Neuronal stem cell (in vitro differentiated cells): ENCODE data around the gene KLHDC7A.
A peak's percentile ranks its signal among the peaks of the same experiment; 100 is the strongest.

Experiments used
- DNase-seq: peaks from one replicate; pipeline ENCODE4 v3.0.0-alpha.2; 2013; ENCODE audit warnings: low spot score
- H2AFZ ChIP-seq: one replicate; pipeline ENCODE4 v1.6.1; 2013; ENCODE audit warnings: mild to moderate bottlenecking, low read length, inconsistent platforms
- H2AK5ac ChIP-seq: 2 replicates; pipeline ENCODE4 v1.6.1; 2013; ENCODE audit warnings: low read depth, mild to moderate bottlenecking, inconsistent platforms, low read length, moderate library complexity, mixed read lengths
- H2BK120ac ChIP-seq: 2 replicates; pipeline ENCODE4 v1.6.1; 2013; ENCODE audit warnings: low read depth, mild to moderate bottlenecking, inconsistent platforms, low read length, moderate library complexity, mixed read lengths
- H2BK12ac ChIP-seq: one replicate; pipeline ENCODE4 v1.6.1; 2013; ENCODE audit warnings: low read length, inconsistent platforms
- H2BK15ac ChIP-seq: 2 replicates; pipeline ENCODE4 v1.6.1; 2013; ENCODE audit warnings: mild to moderate bottlenecking, low read length, inconsistent platforms, mixed read lengths
- H2BK5ac ChIP-seq: one replicate; pipeline ENCODE4 v1.6.1; 2013; ENCODE audit warnings: inconsistent platforms, mild to moderate bottlenecking, low read length, moderate library complexity
- H3K14ac ChIP-seq: one replicate; pipeline ENCODE4 v1.6.1; 2013; ENCODE audit warnings: low read length, inconsistent platforms
- H3K18ac ChIP-seq: 2 replicates; pipeline ENCODE4 v1.6.1; 2013; ENCODE audit warnings: low read length, inconsistent platforms
- H3K23ac ChIP-seq: 2 replicates; pipeline ENCODE4 v1.6.1; 2013; ENCODE audit warnings: low read depth, mild to moderate bottlenecking, mixed read lengths, low read length, inconsistent platforms; ENCODE audit not compliant: poor library complexity
- H3K27ac ChIP-seq: replicated peaks from 3 replicates; pipeline ENCODE4 v1.5.1; 2013; ENCODE audit warnings: low read length, inconsistent platforms
- H3K27me3 ChIP-seq, 3 experiments: 2 replicates each; pipeline ENCODE4 v1.6.1; 2013; ENCODE audit warnings: low read length in 3 of 3, mild to moderate bottlenecking in 2 of 3, inconsistent platforms in 1 of 3, low read depth in 1 of 3, mixed read lengths in 1 of 3, moderate library complexity in 1 of 3; ENCODE audit not compliant: control insufficient read depth in 3 of 3, insufficient read depth in 3 of 3
- H3K36me3 ChIP-seq, 2 donors: replicated peaks in 1 of 2; 2 replicates each; pipeline ENCODE4 v1.6.1; 2013; ENCODE audit warnings: low read length in 2 of 2; ENCODE audit not compliant: control insufficient read depth in 2 of 2, insufficient read depth in 2 of 2
- H3K4ac ChIP-seq: 2 replicates; pipeline ENCODE4 v1.6.1; 2013; ENCODE audit warnings: inconsistent platforms, mild to moderate bottlenecking, low read length, moderate library complexity
- H3K4me1 ChIP-seq, 2 donors: 1 replicate in 1 of 2; 2 replicates in 1 of 2; pipeline ENCODE4 v1.6.1; 2013; ENCODE audit warnings: low read length in 2 of 2, low read depth in 1 of 2; ENCODE audit not compliant: control insufficient read depth in 2 of 2, insufficient read depth in 1 of 2
- H3K4me2 ChIP-seq: one replicate; pipeline ENCODE4 v1.6.1; 2013; ENCODE audit warnings: mild to moderate bottlenecking, low read length, inconsistent platforms; ENCODE audit not compliant: insufficient read depth, poor library complexity, severe bottlenecking
- H3K4me3 ChIP-seq, 2 donors: 2 replicates each; pipeline ENCODE4 v1.5.1; 2013; ENCODE audit warnings: low read length in 2 of 2, mild to moderate bottlenecking in 2 of 2, inconsistent platforms in 1 of 2, moderate library complexity in 1 of 2
- H3K79me1 ChIP-seq: one replicate; pipeline ENCODE4 v1.6.1; 2013; ENCODE audit warnings: low read depth, mild to moderate bottlenecking, inconsistent platforms, low read length, moderate library complexity
- H3K9ac ChIP-seq: one replicate; pipeline ENCODE4 v1.6.1; 2013; ENCODE audit warnings: mild to moderate bottlenecking, low read depth, low read length, inconsistent platforms; ENCODE audit not compliant: poor library complexity
- H3K9me3 ChIP-seq, 2 donors: replicated peaks in 1 of 2; 2 replicates each; pipeline versions ENCODE3 to v1.6.1; 2013; ENCODE audit warnings: low read length in 2 of 2, mild to moderate bottlenecking in 2 of 2, inconsistent platforms in 1 of 2, low read depth in 1 of 2, mixed read lengths in 1 of 2, moderate library complexity in 1 of 2; ENCODE audit not compliant: control insufficient read depth in 2 of 2, insufficient read depth in 1 of 2
- H4K8ac ChIP-seq: one replicate; pipeline ENCODE4 v1.6.1; 2013; ENCODE audit warnings: low read depth, mild to moderate bottlenecking, inconsistent platforms, low read length, moderate library complexity
- H4K91ac ChIP-seq: one replicate; pipeline ENCODE4 v1.6.1; 2013; ENCODE audit warnings: low read length, low read depth, mild to moderate bottlenecking, inconsistent platforms; ENCODE audit not compliant: poor library complexity
- WGBS, 2 donors: extraction: QIAGEN DNeasy Blood & Tissue Kit; methylation state at CpG; one replicate each; pipeline ENCODE4 v1.1.7; 2013; ENCODE audit warnings: missing lambda C conversion rate in 2 of 2, mixed read lengths in 1 of 2; ENCODE audit not compliant: insufficient read length in 2 of 2, insufficient replicate concordance in 1 of 2; ENCODE audit errors: extremely low coverage in 2 of 2; 5-methylcytosine and 5-hydroxymethylcytosine counted together

KLHDC7A gene

GRCh38 chr1:18526436-18527275, 45.9 kb downstream of the KLHDC7A start:
- Histone ChIP-seq H3K36me3 (no peaks in the 10 kb centered on the region), H2AK5ac (no peak overlapping the region), H3K18ac (no peak overlapping the region), H2BK15ac (no peak overlapping the region), H3K27me3 (no peaks in the 10 kb centered on the region), H3K23ac (no peak overlapping the region), H3K9ac (no peak overlapping the region), H3K4ac (no peak overlapping the region), H3K14ac (no peak overlapping the region), H2BK120ac (no peak overlapping the region), H3K9me3 (no peaks in the 10 kb centered on the region), H2AFZ (no peak overlapping the region), H3K27ac (no peak overlapping the region), H3K4me2 (no peak overlapping the region), H3K4me3 (no peak overlapping the region), H4K91ac (no peak overlapping the region), H3K79me1 (no peaks in the 10 kb centered on the region), H3K4me1 (peaks cover 0 to 3% of the 10 kb centered on the region in 2 donors), H4K8ac (no peak overlapping the region), H2BK12ac (no peak overlapping the region), H2BK5ac (no peak overlapping the region)
- DNase-seq, result no peak
- WGBS, 2 donors, result no CpG with 5 or more reads among the region's 6 CpGs

DNA sequence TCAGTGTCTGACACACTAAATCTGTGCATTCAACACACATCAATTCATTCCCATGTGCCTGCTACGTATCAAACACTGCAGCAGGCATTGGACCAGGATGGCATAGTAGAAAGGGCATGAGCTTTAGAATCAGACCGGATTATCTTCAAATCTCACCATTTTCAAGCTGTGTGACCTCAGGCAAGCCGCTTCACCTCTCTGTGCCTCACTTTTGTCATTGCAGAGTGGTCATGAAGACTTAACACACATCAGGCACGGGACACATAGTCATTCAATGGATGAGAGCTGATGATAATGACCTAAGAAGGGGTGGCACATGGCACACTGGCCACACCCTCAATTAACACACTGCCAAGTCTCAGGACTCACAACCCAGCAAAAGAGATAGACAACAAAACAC, 46.8 kb downstream of the KLHDC7A start:
- Histone ChIP-seq H3K4ac (no peak overlapping the region), H2BK5ac (no peak overlapping the region), H3K14ac (no peak overlapping the region), H3K79me1 (no peaks in the 10 kb centered on the region), H4K8ac (no peak overlapping the region), H3K36me3 (no peaks in the 10 kb centered on the region), H3K18ac (no peak overlapping the region), H2BK120ac (no peak overlapping the region), H2BK12ac (no peak overlapping the region), H2AK5ac (no peak overlapping the region), H3K9ac (no peak overlapping the region), H3K9me3 (no peaks in the 10 kb centered on the region), H3K23ac (no peak overlapping the region), H3K27me3 (no peaks in the 10 kb centered on the region), H3K4me1 (peaks cover 0 to 3% of the 10 kb centered on the region in 2 donors), H2AFZ (no peak overlapping the region), H4K91ac (no peak overlapping the region), H2BK15ac (no peak overlapping the region), H3K27ac (no peak overlapping the region), H3K4me3 (no peak overlapping the region), H3K4me2 (no peak overlapping the region)
- DNase-seq, result no peak
- no CpG with 5 or more reads among the region's 4 CpGs for WGBS, 2 donors

DNA sequence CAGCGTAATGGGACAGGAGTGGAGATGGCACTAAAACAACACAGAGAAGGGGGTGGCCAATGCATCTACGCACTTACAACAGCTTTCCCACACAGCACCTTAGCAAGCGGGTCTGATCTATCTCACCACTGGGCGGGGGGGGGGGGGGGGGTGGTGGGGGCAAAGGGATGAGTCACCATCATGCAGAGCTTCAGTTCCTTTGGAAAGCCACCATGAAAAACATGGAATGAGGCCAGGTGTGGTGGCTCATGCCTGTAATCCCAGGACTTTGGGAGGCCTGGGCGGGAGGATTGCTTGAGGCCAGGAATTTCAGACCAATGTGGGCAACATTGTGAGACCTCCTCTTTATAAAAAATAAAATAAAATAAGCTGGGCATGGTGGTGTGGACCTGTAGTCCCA, 47.2 kb downstream of the KLHDC7A start:
- no peaks in the 10 kb centered on the region for H3K27me3 ChIP-seq
- no peak overlapping the region for H3K23ac ChIP-seq
- no peak overlapping the region for H3K14ac ChIP-seq
- no peak overlapping the region for H2AFZ ChIP-seq
- DNase-seq, result no peak
- H3K4me3 ChIP-seq, result no peak overlapping the region
- no peak overlapping the region for H2AK5ac ChIP-seq
- no peak overlapping the region for H3K18ac ChIP-seq
- no peaks in the 10 kb centered on the region for H3K9me3 ChIP-seq
- H2BK12ac ChIP-seq, result no peak overlapping the region
- WGBS, 2 donors, result no CpG with 5 or more reads among the region's 5 CpGs
- H3K4me1 ChIP-seq, result peaks cover 0 to 3% of the 10 kb centered on the region in 2 donors
- no peak overlapping the region for H3K27ac ChIP-seq
- no peak overlapping the region for H3K4me2 ChIP-seq
- H2BK15ac ChIP-seq, result no peak overlapping the region
- H3K79me1 ChIP-seq, result no peaks in the 10 kb centered on the region
- no peak overlapping the region for H2BK120ac ChIP-seq
- no peak overlapping the region for H4K8ac ChIP-seq
- no peak overlapping the region for H3K4ac ChIP-seq
- H2BK5ac ChIP-seq, result no peak overlapping the region
- no peak overlapping the region for H4K91ac ChIP-seq
- no peaks in the 10 kb centered on the region for H3K36me3 ChIP-seq
- no peak overlapping the region for H3K9ac ChIP-seq

GRCh38 chr1:18528616-18529015, 47.9 kb downstream of the KLHDC7A start:
- H2BK12ac ChIP-seq, result no peak overlapping the region
- H3K4ac ChIP-seq, result no peak overlapping the region
- H3K18ac ChIP-seq, result peak overlapping the region; percentile 60
- no peaks in the 10 kb centered on the region for H3K9me3 ChIP-seq
- no peak for DNase-seq
- no peak overlapping the region for H2AK5ac ChIP-seq
- H3K9ac ChIP-seq, result no peak overlapping the region
- H3K14ac ChIP-seq, result peak overlapping the region; percentile 23
- no CpG with 5 or more reads among the region's 2 CpGs for WGBS, 2 donors
- H3K27ac ChIP-seq, result no peak overlapping the region
- H2BK120ac ChIP-seq, result no peak overlapping the region
- H3K23ac ChIP-seq, result no peak overlapping the region
- H3K79me1 ChIP-seq, result no peaks in the 10 kb centered on the region
- H2BK5ac ChIP-seq, result no peak overlapping the region
- H4K91ac ChIP-seq, result no peak overlapping the region
- no peak overlapping the region for H2BK15ac ChIP-seq
- no peak overlapping the region for H4K8ac ChIP-seq
- H3K4me1 ChIP-seq, result peaks cover 0 to 3% of the 10 kb centered on the region in 2 donors
- H3K4me3 ChIP-seq, result no peak overlapping the region
- H3K27me3 ChIP-seq, result no peaks in the 10 kb centered on the region
- no peak overlapping the region for H3K4me2 ChIP-seq
- no peaks in the 10 kb centered on the region for H3K36me3 ChIP-seq
- no peak overlapping the region for H2AFZ ChIP-seq
